ENCODE results near the gene TP63.

Gene TP63

GRCh38 chr3:189898559-189899153 lies 267.5 kb downstream of the TP63 start:
- no peak for DNase-seq (ENCODE audit: extremely low read depth, low read depth)
- TF ChIP-seq, protein P1, sequence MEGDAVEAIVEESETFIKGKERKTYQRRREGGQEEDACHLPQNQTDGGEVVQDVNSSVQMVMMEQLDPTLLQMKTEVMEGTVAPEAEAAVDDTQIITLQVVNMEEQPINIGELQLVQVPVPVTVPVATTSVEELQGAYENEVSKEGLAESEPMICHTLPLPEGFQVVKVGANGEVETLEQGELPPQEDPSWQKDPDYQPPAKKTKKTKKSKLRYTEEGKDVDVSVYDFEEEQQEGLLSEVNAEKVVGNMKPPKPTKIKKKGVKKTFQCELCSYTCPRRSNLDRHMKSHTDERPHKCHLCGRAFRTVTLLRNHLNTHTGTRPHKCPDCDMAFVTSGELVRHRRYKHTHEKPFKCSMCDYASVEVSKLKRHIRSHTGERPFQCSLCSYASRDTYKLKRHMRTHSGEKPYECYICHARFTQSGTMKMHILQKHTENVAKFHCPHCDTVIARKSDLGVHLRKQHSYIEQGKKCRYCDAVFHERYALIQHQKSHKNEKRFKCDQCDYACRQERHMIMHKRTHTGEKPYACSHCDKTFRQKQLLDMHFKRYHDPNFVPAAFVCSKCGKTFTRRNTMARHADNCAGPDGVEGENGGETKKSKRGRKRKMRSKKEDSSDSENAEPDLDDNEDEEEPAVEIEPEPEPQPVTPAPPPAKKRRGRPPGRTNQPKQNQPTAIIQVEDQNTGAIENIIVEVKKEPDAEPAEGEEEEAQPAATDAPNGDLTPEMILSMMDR (IDR thresholded peaks at IDR 0.05; ENCODE audit: low read depth, low read length), result no peak

DNA sequence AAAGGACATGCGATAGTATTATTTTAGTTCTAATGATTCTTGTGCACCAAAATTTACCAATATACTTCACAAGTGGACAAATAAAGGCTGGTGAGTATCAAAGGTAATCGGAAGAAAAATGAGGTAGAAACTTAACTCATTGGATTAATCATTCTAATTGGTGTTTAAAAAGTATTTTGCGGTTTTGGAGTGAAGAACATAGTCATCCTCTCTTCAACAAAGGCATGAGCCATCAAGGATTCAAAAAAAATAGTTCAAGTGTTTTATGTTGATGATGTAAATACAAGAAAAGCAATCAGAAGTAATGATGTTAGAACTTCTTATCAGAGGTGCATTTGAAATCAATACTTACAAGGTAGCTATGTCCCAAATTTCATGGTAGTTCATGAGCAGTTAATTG lies 268.0 kb downstream of the TP63 start:
- TF ChIP-seq, protein P1 (IDR thresholded peaks at IDR 0.05; ENCODE audit: low read depth, low read length), result no peak
- DNase-seq (ENCODE audit: extremely low read depth, low read depth), result no peak

GRCh38 chr3:189900578-189900977 lies 269.4 kb downstream of the TP63 start:
- DNase-seq (ENCODE audit: extremely low read depth, low read depth), result no peak
- TF ChIP-seq, protein P1 (IDR thresholded peaks at IDR 0.05; ENCODE audit: low read depth, low read length), result no peak

- TF ChIP-seq, protein P1 (IDR thresholded peaks at IDR 0.05; ENCODE audit: low read depth, low read length), result no peak
- DNase-seq (ENCODE audit: extremely low read depth, low read depth), result no peak
These were observed 270.3 kb downstream of the TP63 start for GRCh38 chr3:189901481-189901880.

DNA sequence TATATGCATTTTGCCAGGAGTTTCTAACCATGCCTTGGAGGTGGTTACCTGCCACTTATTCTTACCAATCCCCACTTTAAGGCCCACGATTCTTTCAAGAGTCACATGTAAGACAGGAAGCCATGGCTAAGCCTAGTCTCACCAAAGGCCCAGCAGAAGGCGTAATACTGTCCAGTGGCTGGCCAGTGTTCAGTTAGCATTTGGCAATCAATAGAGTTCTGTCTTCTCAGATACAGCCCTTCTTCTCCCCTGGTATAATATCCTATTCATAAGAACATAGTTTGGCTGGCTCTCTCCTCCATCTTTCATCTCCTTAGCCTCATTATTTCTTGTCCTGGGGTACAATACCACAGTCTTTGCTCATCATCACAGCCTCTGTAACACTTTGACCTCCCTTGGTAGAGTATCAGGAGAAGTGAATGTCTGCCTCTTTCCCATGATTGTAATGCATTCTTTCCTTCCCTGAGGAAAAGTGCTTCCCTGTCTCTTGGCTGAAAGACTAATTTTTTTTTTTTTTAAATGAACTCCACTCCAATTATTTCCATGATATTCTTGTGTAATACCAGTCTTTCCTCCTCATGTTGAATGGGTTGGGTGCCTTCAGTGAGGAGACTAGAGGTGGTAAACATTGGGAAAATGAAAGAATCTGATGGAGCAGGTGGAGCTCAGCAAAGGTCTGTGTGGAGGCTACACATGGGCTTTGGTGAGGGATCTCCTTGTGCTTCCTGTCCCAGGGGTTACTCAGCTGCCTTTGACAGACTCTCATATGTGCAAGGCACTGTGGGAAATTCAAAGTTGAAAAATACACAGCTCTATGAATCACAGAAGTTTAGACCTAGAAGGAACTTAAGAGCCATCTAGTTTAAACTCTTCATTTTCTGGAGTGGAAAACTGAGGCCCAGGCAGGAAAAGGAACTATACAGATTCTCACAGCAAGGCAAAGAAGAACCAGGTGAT lies 271.3 kb downstream of the TP63 start:
- TF ChIP-seq, protein P1 (IDR thresholded peaks at IDR 0.05; ENCODE audit: low read depth, low read length), result no peak
- DNase-seq (ENCODE audit: extremely low read depth, low read depth), result no peak

- TF ChIP-seq, protein P1 (IDR thresholded peaks at IDR 0.05; ENCODE audit: low read depth, low read length), result no peak
- DNase-seq (ENCODE audit: extremely low read depth, low read depth), result no peak
These were observed 272.5 kb downstream of the TP63 start for GRCh38 chr3:189903562-189904250.

All from AG09319 (cell line).